Right atrium auricular region (tissue), 2 donors: Measurements from ENCODE around the gene THEM5. TPM values are rescaled to one million over a fixed set of nuclear protein-coding genes. Genes with fewer than 3 reads are reported as not detected.

Source experiments
- DNase-seq: peaks from one replicate; pipeline ENCODE4 v3.0.0-alpha.2; 2019; ENCODE audit warnings: low spot score
- H3K27ac ChIP-seq, 2 donors: fragments of 200-600 bp; sonication (generic); 1 replicate in 1 of 2; 2 replicates in 1 of 2; pipeline ENCODE4 v1.5.1; 2016 to 2019
- H3K27me3 ChIP-seq, 2 donors: fragments of 200-600 bp; sonication (generic); one replicate each; pipeline versions ENCODE4 v1.5.1 to v1.6.0; 2017 to 2019
- H3K36me3 ChIP-seq: fragments of 200-600 bp; sonication (generic); one replicate; pipeline ENCODE4 v1.5.1; 2016
- H3K4me1 ChIP-seq, 2 donors: fragments of 200-600 bp; sonication (generic); one replicate each; pipeline versions ENCODE4 v1.5.1 to v1.6.0; 2017 to 2019
- H3K4me3 ChIP-seq, 2 donors: fragments of 200-600 bp; sonication (generic); 1 replicate in 1 of 2; 2 replicates in 1 of 2; pipeline ENCODE4 v1.5.1; 2017 to 2019; ENCODE audit warnings: mild to moderate bottlenecking in 1 of 2, moderate library complexity in 1 of 2
- H3K9me3 ChIP-seq, 2 donors: fragments of 200-600 bp; sonication (generic); one replicate each; pipeline ENCODE4 v1.5.1; 2019
- CTCF ChIP-seq, 2 donors: fragments of 200-600 bp; sonication (generic); IDR thresholded peaks; one replicate each; pipeline ENCODE4 v1.5.1; 2019; ENCODE audit warnings: antibody characterized with exemption in 2 of 2
- total RNA-seq, 2 donors: library from RNA; depleted of rRNA; stranded (reverse); fragments of >200 nt; gene quantifications; one replicate each; pipeline ENCODE4 v1.1.0, GENCODE V29; 2016

Gene THEM5
- total RNA-seq, 2 donors from 2014 or later, result not detected

- Histone ChIP-seq H3K27me3 (no peaks in the 10 kb centered on the region), H3K9me3 (no peaks in the 10 kb centered on the region)
Measured at GRCh38 chr1:151803915-151804314, 49.6 kb downstream of the THEM5 start.

GRCh38 chr1:151803164-151803563, 50.3 kb downstream of the THEM5 start:
- Histone ChIP-seq H3K9me3 (no peaks in the 10 kb centered on the region), H3K27me3 (no peaks in the 10 kb centered on the region), H3K4me3 (no peak overlapping the region), H3K36me3 (no peaks in the 10 kb centered on the region), H3K27ac (no peak overlapping the region), H3K4me1 (no peaks in the 10 kb centered on the region)
- no peak for DNase-seq
- no peak for TF ChIP-seq CTCF (IDR thresholded peaks at IDR 0.05)

More at GRCh38 chr1:151803915-151804314, 49.6 kb downstream of the THEM5 start:
- H3K4me1 ChIP-seq, result no peaks in the 10 kb centered on the region
- DNase-seq, result no peak
- H3K4me3 ChIP-seq, result no peak overlapping the region
- H3K27ac ChIP-seq, result no peak overlapping the region
- no peaks in the 10 kb centered on the region for H3K36me3 ChIP-seq
- no peak for TF ChIP-seq CTCF (IDR thresholded peaks at IDR 0.05)

- no peaks in the 10 kb centered on the region for H3K27me3 ChIP-seq
- no peaks in the 10 kb centered on the region for H3K36me3 ChIP-seq
- H3K9me3 ChIP-seq, result no peaks in the 10 kb centered on the region
- no peak overlapping the region for H3K27ac ChIP-seq
- no peaks in the 10 kb centered on the region for H3K4me1 ChIP-seq
- no peak overlapping the region for H3K4me3 ChIP-seq
- DNase-seq, result no peak
- no peak for TF ChIP-seq CTCF (IDR thresholded peaks at IDR 0.05)
Measured at GRCh38 chr1:151802372-151802771, 51.1 kb downstream of the THEM5 start.

GRCh38 chr1:151801846-151802245, 51.7 kb downstream of the THEM5 start:
- no peak overlapping the region for H3K4me3 ChIP-seq
- no peaks in the 10 kb centered on the region for H3K36me3 ChIP-seq
- no peaks in the 10 kb centered on the region for H3K9me3 ChIP-seq
- no peak for DNase-seq
- no peak overlapping the region for H3K27ac ChIP-seq
- H3K4me1 ChIP-seq, result no peaks in the 10 kb centered on the region
- no peak for TF ChIP-seq CTCF (IDR thresholded peaks at IDR 0.05)
- H3K27me3 ChIP-seq, result no peaks in the 10 kb centered on the region

- Histone ChIP-seq H3K4me1 (no peaks in the 10 kb centered on the region), H3K9me3 (no peaks in the 10 kb centered on the region), H3K27me3 (no peaks in the 10 kb centered on the region), H3K36me3 (no peaks in the 10 kb centered on the region), H3K27ac (no peak overlapping the region), H3K4me3 (no peak overlapping the region)
- no peak for TF ChIP-seq CTCF (IDR thresholded peaks at IDR 0.05)
- DNase-seq, result no peak
Measured at GRCh38 chr1:151801310-151801820, 52.1 kb downstream of the THEM5 start.

GRCh38 chr1:151800830-151801229, 52.7 kb downstream of the THEM5 start:
- Histone ChIP-seq H3K27ac (no peak overlapping the region), H3K4me1 (no peaks in the 10 kb centered on the region), H3K9me3 (no peaks in the 10 kb centered on the region), H3K4me3 (no peak overlapping the region), H3K27me3 (no peaks in the 10 kb centered on the region), H3K36me3 (no peaks in the 10 kb centered on the region)
- TF ChIP-seq CTCF (IDR thresholded peaks at IDR 0.05), result no peak
- DNase-seq, result no peak
